Measurements from ENCODE around the gene EHMT1. TPM values are rescaled to one million over a fixed set of nuclear protein-coding genes. Genes with fewer than 3 reads are reported as not detected.
A peak's percentile ranks its signal among the peaks of the same experiment; 100 is the strongest.
"Not testable (repeated sequence)": the region's sequence is repeated elsewhere in the genome, so short reads cannot be mapped to it uniquely, and the experiment has no call there.

Gene EHMT1
- total RNA-seq, 1 donor from 2014 or later, result 30.5 TPM

GRCh38 chr9:137702615-137703379 lies 84.0 kb downstream of the EHMT1 start:
- ATAC-seq, result no peak
- DNase-seq (ENCODE audit: missing footprints), result no peak
- intact Hi-C loops (cut with DNase I), result no loop called here

- intact Hi-C loops (cut with DNase I), result no loop called here
- ATAC-seq, result no peak
- DNase-seq (ENCODE audit: missing footprints), result no peak
Measured at GRCh38 chr9:137703842-137704508, 85.2 kb downstream of the EHMT1 start.

GRCh38 chr9:137705443-137705863 lies 86.6 kb downstream of the EHMT1 start:
- intact Hi-C loops (cut with DNase I), result no loop called here

GRCh38 chr9:137705906-137706305 lies 87.1 kb downstream of the EHMT1 start:
- intact Hi-C loops (cut with DNase I), result no loop called here
- DNase-seq (ENCODE audit: missing footprints) (no peak), ATAC-seq (no peak)

More at GRCh38 chr9:137705443-137705863, 86.6 kb downstream of the EHMT1 start:
- DNase-seq (ENCODE audit: missing footprints) (no peak), ATAC-seq (no peak)

GRCh38 chr9:137707361-137707760 lies 88.6 kb downstream of the EHMT1 start:
- intact Hi-C loops (cut with DNase I), result no loop called here
- DNase-seq (ENCODE audit: missing footprints), result no peak
- no peak for ATAC-seq

GRCh38 chr9:137708590-137709284 lies 89.9 kb downstream of the EHMT1 start:
- DNase-seq (ENCODE audit: missing footprints), result no peak
- ATAC-seq, result no peak
- intact Hi-C loops (cut with DNase I), result no loop called here

- ATAC-seq (no peak), DNase-seq (ENCODE audit: missing footprints) (no peak)
- intact Hi-C loops (cut with DNase I), result no loop called here
Measured at GRCh38 chr9:137709411-137710101, 90.8 kb downstream of the EHMT1 start.

- ATAC-seq (no peak), DNase-seq (ENCODE audit: missing footprints) (no peak)
- intact Hi-C loops (cut with DNase I), result no loop called here
Measured at GRCh38 chr9:137710704-137711103, 91.9 kb downstream of the EHMT1 start.

GRCh38 chr9:137711678-137712105 lies 92.9 kb downstream of the EHMT1 start:
- intact Hi-C loops (cut with DNase I), result no loop called here
- no peak for DNase-seq (ENCODE audit: missing footprints)
- ATAC-seq, result no peak

- peak; percentile 39 for ATAC-seq
- no peak for DNase-seq (ENCODE audit: missing footprints)
- intact Hi-C loops (cut with DNase I), result no loop called here
Measured at GRCh38 chr9:137715321-137715720, 96.5 kb downstream of the EHMT1 start.

- intact Hi-C loops (cut with DNase I); DNase-seq (ENCODE audit: missing footprints); ATAC-seq: not testable (repeated sequence)
Measured at GRCh38 chr9:137715866-137716693, 97.3 kb downstream of the EHMT1 start.

GRCh38 chr9:137716694-137717287 lies 98.0 kb downstream of the EHMT1 start:
- ATAC-seq (no peak), DNase-seq (ENCODE audit: missing footprints) (no peak)
- intact Hi-C loops (cut with DNase I), result no loop called here

GRCh38 chr9:137717776-137718327 lies 99.0 kb downstream of the EHMT1 start:
- ATAC-seq (peak; percentile 13), DNase-seq (ENCODE audit: missing footprints) (no peak)
- intact Hi-C loops (cut with DNase I), result no loop called here

GRCh38 chr9:137719194-137719593 lies 100.4 kb downstream of the EHMT1 start:
- ATAC-seq (no peak), DNase-seq (ENCODE audit: missing footprints) (no peak)
- intact Hi-C loops (cut with DNase I), result no loop called here

GRCh38 chr9:137720571-137721110 lies 101.8 kb downstream of the EHMT1 start:
- intact Hi-C loops (cut with DNase I), result no loop called here
- DNase-seq (ENCODE audit: missing footprints), result no peak
- ATAC-seq, result no peak

GRCh38 chr9:137721479-137721878 lies 102.7 kb downstream of the EHMT1 start:
- DNase-seq (ENCODE audit: missing footprints) (no peak), ATAC-seq (no peak)
- intact Hi-C loops (cut with DNase I), result no loop called here

GRCh38 chr9:137721899-137722298 lies 103.1 kb downstream of the EHMT1 start:
- intact Hi-C loops (cut with DNase I), result no loop called here
- no peak for ATAC-seq
- no peak for DNase-seq (ENCODE audit: missing footprints)
